Right ventricle myocardium superior (tissue), 1 donor: ENCODE results near the gene DCHS1. TPM values are rescaled to one million over a fixed set of nuclear protein-coding genes. Genes with fewer than 3 reads are reported as not detected.
"Not testable (repeated sequence)": the region's sequence is repeated elsewhere in the genome, so short reads cannot be mapped to it uniquely, and the experiment has no call there.

Experiments used
- ATAC-seq: fragments of 200-7000 bp; cut with Tn5 transposase; one replicate; pipeline ENCODE4 v1.9.1; 2020; ENCODE audit warnings: mild to moderate bottlenecking; ENCODE audit not compliant: poor library complexity
- DNase-seq: peaks from one replicate; pipeline ENCODE4 v3.0.0-alpha.2; 2020
- intact Hi-C: fragments of 100-400 bp; cut with DNase I; formaldehyde crosslinking; loops from one replicate; pipeline ENCODE4 v1.11.2; 2022
- long read RNA-seq: library from polyadenylated mRNA; unstranded; transcript quantifications from one replicate; pipeline ENCODE4 v2.0.0, GENCODE V29; 2021
- total RNA-seq: library from RNA; stranded (reverse); fragmentation: NEBNext Ultra II Directional; extraction: Animal tissue kit (Norgen Biotek cat#: 25700); gene quantifications from one replicate; pipeline ENCODE4 v1.2.1, GENCODE V29; 2021
- donor health status: DM: no; HTN: yes; CAD: no; lungs with severe emphysema.

DCHS1 gene, protein sequence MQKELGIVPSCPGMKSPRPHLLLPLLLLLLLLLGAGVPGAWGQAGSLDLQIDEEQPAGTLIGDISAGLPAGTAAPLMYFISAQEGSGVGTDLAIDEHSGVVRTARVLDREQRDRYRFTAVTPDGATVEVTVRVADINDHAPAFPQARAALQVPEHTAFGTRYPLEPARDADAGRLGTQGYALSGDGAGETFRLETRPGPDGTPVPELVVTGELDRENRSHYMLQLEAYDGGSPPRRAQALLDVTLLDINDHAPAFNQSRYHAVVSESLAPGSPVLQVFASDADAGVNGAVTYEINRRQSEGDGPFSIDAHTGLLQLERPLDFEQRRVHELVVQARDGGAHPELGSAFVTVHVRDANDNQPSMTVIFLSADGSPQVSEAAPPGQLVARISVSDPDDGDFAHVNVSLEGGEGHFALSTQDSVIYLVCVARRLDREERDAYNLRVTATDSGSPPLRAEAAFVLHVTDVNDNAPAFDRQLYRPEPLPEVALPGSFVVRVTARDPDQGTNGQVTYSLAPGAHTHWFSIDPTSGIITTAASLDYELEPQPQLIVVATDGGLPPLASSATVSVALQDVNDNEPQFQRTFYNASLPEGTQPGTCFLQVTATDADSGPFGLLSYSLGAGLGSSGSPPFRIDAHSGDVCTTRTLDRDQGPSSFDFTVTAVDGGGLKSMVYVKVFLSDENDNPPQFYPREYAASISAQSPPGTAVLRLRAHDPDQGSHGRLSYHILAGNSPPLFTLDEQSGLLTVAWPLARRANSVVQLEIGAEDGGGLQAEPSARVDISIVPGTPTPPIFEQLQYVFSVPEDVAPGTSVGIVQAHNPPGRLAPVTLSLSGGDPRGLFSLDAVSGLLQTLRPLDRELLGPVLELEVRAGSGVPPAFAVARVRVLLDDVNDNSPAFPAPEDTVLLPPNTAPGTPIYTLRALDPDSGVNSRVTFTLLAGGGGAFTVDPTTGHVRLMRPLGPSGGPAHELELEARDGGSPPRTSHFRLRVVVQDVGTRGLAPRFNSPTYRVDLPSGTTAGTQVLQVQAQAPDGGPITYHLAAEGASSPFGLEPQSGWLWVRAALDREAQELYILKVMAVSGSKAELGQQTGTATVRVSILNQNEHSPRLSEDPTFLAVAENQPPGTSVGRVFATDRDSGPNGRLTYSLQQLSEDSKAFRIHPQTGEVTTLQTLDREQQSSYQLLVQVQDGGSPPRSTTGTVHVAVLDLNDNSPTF (N-terminal part only)
- total RNA-seq, result 9.6 TPM
- long read RNA-seq, partial matches to known transcripts, result 5 of 10 reads
- long read RNA-seq, other reads (novel, unspliced or antisense), result 5 of 10 reads

DNA sequence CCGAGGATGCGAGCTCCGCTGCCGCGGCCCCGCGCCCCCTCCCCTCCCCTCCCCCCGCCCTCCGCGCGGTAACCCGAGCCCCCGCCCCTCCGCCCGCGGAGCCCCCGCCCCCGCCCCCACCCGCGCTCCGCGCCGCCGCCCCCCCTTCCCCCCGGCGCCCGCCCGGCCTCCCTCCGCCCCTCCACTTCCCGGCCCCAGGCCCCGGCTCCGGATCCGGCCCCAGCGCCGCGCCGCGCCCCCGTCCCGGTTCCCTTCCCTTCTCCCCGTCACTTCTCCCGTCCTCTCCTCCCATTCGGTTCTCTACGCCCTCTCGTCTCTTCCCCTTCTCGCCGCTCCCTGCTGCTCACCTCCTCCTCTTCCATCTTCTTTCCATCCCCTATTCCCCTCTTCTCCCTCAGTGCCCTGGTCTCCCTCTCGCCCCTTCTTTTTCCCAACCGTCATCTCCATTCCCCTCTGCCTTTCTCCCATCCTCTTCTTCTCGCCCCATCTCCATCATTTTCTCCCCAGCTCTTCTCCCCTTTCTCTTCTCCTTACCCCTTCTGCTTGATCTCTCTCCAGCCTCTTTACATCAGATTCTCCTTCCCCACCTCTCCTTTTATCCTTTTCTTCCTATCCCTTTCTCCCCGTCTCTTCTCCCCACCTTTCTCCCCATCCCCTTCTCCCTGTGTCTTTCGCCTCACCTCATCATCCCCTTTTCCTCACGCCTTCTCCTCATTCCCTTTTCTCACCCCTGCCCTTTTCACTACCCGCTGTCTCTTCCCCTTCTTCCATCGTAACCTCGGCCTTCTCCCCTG is at the start of gene DCHS1:
Gene DCHS1, minus strand, starts transcription at position 20 of the 794 bp plus-strand sequence. CDS start 14,196 bp downstream, outside the sequence.
- ATAC-seq (peak; percentile 51), DNase-seq (peak; percentile 70)

DNA sequence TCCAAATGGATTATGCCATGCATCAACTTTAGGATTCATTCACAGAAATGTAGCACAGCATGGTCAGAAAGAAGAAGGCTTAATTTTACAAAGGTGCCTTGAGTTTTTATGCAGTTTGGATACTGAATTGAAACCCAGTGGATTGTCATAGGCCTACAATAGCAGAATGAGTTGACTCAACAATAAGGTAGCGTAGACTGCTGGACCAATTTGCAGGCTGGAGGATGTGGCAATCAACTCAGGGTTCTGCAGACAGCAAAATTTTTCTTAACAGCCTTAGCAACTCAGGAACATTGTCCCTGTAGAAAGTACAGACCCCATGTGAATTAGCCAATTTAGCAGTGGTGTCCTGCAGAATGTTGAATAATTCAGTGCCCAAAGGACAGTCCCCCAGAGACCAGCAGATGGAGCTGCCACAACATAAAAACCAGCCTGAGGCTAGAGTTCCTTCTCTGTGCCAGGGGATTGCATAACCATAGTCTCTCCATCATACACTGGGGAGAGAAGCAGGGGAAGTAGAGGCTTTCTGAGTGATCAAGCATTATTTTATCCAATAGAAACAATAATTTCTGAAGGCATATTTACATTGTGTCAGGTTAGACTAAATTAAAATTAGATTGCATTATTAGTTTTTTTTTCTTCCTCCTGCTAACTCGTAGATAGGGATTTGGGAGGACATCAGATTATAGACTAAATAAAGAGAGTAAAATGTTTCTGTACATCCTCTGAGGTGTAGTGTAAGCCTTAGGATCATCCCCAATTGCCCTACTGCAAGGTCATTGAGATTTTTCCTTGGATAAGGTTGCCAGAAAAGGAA is 47.8 kb upstream of the DCHS1 start:
- DNase-seq, result peak; percentile 48
- ATAC-seq, result peak; percentile 95
- intact Hi-C loops, result loop anchor here (10.0 kb wide), 2 partner anchors 51 to 329 kb away; no protein-coding TSS in a partner anchor

More for the DNA sequence above, at the start of gene DCHS1:
- intact Hi-C loops, result no loop called here

DNA sequence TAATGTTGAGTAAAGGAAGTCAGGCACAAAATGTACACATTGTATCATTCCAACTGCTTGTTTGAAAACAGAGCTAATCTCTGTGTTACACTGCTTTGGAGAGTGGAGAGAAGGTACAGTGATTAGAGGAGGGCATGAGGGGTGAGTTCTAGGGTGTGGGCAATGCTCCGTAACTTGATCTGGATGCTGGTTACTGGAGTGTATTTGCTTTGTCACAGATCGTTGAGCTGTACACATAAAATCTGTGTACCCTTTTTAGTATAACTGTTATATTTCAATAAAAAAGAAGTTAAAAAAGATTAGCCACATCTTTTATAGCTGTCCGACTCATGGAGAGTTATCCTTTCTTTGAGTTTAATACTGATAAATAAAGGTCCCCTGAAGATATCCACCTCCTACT is 46.3 kb upstream of the DCHS1 start:
- ATAC-seq, DNase-seq: not testable (repeated sequence)
- intact Hi-C loops, result loop anchor here (10.0 kb wide), 2 partner anchors 53 to 327 kb away; no protein-coding TSS in a partner anchor

DNA sequence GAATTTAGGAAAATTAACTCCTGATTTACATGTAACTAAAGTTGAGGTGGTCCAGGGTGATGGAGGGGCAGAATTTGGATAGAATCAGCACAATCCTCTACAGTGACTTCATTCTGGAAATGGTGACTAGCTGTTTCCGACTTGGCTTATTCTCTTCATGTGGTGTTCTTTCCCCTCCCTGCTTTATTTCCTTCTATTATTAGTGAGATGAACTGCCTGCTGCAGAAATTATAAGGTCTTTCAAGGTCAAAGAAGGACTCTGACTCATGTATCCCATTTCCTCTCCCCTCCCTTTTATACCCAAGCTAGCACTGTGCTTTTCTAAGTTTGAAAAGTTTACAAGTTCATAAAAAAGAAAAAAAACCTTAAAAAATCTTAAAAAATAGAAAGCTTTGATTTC is 39.8 kb upstream of the DCHS1 start:
- intact Hi-C loops, result no loop called here
- no peak for DNase-seq
- peak; percentile 84 for ATAC-seq

DNA sequence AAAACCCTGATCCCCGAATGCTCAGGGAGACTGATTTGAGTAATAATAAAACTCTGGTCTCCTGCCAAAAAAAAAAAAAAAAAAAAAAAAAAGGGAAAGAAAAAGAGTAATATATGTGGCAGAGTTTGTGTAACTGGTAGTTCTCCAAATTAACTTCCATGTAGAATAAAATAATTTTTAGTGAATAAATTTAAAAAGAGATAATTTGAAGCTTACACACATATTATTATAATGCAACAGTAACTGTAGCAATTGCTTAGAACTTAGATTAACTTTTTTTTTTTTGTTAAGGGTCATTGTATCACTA is 38.6 kb upstream of the DCHS1 start:
- intact Hi-C loops, result no loop called here
- ATAC-seq, result no peak
- no peak for DNase-seq

DNA sequence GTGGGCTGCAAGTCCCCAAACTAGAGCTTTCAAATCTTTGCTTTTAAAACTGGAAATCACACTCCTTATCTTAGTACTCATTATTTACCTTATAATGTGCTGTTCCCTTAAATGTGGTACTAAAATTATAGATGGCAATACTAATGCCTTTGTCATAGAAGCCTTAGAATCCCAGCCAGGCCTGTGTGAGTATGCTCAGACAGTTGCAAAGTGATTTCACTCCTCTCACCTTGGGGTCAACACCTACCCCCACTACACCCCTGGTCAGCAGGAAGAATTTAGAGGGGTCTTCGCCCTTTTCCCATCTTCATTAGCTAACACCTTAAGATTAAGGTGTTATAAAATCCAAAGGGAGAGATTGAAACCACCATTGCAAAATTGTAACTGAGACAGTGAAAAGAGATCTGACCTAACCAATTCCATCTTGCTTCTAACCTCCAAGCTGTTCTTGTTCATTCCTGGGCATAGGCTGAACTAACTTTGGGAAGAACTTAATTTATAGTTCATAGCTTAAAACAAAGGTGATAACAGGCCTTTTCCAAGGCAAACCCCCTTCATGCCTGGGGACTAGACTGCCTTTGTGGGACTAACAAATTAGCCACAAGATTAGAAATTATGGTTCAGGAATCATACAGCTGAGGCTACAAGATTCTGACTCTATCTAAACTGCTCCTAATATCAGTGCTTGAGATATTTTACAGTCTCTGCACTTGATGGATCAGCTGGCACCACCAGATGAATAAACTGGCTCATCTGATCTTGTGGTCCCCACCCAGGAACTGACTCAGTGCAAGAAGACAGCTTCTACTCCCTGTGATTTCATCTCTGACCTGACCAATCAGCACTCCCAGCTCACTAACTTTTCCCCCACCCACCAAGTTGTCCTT is 38.0 kb upstream of the DCHS1 start:
- ATAC-seq (peak; percentile 77), DNase-seq (no peak)
- intact Hi-C loops, result no loop called here

DNA sequence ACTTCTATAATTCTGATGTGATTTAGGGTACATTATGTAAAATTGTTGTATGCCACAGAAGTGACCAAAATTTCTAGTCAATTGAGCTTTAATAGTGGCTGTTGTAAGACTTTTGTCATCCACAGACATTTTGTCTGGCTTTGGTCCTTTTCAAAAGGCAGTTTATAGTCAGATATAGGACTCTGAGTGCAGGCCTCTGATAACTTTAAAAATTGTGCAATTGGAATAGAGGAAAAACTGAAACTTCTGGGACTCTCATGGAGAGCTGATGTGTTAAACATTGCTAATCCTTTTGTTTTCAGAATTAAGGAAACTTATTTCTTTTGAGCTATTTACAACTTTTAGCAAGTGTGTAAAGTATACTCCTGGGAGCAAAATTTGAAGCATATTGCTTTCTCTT is 36.5 kb upstream of the DCHS1 start:
- no peak for DNase-seq
- ATAC-seq, result no peak
- intact Hi-C loops, result no loop called here

DNA sequence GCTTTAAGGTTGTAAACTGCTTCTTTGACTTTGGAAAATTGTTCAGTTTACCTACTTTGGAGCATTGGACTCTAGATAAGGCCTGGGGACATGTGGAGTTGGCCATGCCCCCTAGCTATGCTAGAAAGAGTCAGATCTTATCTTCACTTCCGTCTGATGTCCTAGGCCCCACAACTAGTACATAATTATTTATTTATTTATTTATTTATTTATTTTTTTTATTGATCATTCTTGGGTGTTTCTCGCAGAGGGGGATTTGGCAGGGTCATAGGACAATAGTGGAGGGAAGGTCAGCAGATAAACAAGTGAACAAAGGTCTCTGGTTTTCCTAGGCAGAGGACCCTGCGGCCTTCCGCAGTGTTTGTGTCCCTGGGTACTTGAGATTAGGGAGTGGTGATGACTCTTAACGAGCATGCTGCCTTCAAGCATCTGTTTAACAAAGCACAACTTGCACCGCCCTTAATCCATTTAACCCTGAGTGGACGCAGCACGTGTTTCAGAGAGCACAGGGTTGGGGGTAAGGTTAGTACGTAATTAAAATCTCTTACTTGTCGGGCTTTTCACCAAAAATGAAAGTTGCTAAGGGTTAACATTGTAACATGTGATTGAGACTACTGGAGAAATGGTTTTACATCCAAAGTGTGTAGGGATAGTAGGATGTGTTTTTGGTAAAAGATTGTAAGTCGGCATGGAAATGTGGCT is 35.0 kb upstream of the DCHS1 start:
- intact Hi-C loops, DNase-seq, ATAC-seq: not testable (repeated sequence)

DNA sequence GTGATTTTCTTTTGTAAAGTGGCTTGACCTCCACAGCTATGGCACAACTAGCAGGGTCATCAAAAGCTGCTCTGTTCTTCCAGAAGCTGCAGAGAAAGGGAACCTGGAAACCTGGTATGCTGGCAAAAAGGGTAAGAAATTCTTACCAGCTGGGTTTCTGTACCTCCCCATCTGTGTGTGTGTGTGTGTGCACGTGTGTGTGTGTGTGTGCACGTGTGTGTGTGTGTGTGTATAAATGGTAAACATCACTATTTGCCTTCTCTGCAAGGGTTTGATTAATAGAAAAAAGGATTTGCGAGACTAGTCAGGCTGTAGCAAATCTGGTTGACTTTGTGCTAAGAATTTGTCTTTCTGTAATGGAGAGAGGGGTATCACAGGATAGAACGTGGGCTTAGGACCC is 32.3 kb upstream of the DCHS1 start:
- DNase-seq, result no peak
- ATAC-seq, result no peak
- intact Hi-C loops, result no loop called here

DNA sequence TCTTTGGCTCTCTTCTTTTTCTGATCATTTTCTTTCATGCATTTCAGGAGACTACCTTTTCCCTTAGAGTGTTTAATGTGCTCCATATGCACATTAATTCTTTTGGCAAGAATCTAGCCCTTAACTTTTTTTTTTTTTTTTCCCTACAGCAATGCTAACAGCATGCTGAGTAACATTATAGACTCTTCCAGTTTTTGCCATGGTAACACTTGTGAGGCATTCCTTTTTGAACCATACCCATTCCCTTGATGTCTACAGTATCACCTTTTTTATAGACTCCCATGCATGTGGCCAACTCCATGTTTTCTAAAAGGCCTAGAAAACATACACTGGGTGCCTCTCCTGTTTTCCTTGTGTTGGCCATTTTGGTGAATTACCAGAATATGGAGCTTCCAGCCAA is 30.4 kb upstream of the DCHS1 start:
- ATAC-seq (no peak), DNase-seq (no peak)
- intact Hi-C loops, result no loop called here

DNA sequence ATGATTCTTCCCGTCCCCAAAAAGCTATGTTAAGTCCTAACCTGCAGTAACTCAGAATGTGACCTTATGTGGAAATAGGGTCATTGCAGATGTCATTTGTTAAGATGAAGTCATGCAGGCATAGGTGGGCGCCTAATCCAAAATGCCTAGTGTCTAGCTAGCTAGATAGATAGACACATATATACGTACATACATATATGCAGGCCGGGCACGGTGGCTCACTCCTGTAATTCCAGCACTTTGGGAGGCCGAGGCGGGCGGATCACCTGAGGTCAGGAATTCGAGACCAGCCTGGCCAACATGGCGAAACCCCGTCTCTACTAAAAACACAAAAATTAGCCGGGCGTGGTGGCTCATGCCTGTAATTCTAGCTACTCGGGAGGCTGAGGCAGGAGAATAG is 28.5 kb upstream of the DCHS1 start:
- not testable (repeated sequence) for ATAC-seq
- DNase-seq, result peak; percentile 47
- intact Hi-C loops, result loop anchor here (5.0 kb wide), 2 partner anchors 82 to 152 kb away; partner anchors contain the start of genes ILK and RRP8

DNA sequence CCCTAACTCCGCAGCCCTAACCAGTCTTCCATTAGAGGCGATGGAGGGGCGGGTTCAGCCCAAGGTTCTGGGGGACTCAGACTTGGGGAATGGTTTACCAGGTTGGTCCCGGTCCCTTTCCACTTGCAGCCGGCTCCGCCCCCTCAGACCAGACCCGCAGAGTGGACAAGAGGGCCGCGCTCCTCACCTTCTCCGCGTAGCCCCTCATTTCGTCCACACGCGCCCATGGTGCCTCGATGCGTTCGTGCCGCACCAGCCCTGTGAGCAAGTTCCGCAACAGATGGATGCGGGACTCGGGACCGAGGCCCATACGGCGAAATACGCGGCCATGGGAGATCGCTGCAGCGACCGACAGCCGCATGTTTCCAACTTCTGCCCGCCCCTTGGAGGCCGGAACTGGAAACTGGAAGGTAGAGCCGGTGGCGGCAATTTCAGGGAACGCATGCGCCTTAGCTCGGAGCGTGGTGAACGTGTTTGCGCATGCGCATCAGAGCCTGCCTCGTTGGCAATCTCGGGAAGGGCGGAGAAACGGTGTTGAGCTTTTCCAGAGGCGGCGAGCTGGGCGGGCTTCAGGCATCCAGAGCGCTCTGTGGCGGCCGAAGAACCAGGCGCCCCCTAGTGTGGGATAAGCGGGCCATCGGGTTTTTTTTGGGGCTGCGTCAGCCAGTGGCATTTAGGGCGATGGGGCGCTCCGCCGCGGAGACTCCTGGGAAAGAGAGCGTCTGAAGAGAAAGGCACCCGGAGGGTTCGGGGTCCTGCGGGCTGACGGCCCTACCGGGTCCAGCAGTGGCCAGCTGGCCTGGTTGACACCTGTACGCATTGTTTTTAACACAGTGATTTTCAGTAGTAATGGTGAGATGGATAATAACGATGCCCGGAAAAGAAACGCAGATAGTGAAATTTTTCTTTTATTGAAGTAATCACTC is 27.6 kb upstream of the DCHS1 start, which contains the start of gene MRPL17:
Gene MRPL17, minus strand, starts transcription at position 405 of the 926 bp plus-strand sequence. Its CDS starts 44 bp downstream, at position 361.
- peak; percentile 99 for DNase-seq
- peak; percentile 98 for ATAC-seq
- intact Hi-C loops, result loop anchor here (5.0 kb wide), 2 partner anchors 81 to 151 kb away; partner anchors contain the start of genes ILK and RRP8

DNA sequence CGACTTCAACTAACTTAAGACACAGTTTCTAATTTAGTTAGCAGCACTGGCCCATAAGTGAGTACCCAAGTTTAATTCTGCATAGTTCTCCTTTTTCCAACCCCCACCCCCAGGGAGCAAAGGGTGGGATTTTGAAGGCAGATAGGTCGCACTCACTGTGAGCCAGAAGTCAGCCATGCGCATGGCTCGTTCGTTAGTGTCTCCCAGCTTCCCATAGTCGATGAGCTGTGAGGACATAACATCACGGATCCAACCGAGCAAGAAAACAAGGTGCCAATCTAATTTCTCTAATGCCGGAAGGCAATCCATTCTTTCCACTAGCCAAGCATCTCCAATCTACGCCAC is 27.0 kb upstream of the DCHS1 start:
- ATAC-seq, result peak; percentile 3
- intact Hi-C loops, result loop anchor here (5.0 kb wide), 2 partner anchors 80 to 150 kb away; partner anchors contain the start of genes ILK and RRP8
- DNase-seq, result no peak

DNA sequence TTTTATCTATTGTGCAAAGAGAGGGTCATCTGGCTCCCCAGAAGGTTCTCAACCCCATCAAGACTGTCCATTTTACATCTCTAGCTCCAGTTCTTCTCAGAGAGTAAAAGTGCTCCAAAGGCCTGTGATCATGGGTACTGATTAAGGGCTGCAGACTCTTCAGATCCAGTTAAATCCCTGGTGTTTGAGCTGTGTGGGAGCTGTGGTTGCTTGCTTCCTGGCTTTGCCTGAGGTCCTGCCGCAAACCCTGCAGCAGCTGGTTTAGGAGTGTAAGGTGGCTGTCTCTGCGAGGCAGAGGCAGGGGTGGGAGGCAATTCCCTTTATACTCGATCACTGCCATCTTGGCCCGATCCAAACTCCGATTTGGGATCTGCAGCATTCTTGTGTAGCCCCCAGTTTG is 26.3 kb upstream of the DCHS1 start:
- no peak for ATAC-seq
- intact Hi-C loops, result loop anchor here (5.0 kb wide), 2 partner anchors 80 to 150 kb away; partner anchors contain the start of genes ILK and RRP8
- no peak for DNase-seq
